SK-N-SH (cell line): ENCODE results near the gene ADGRL4. TPM values are rescaled to one million over a fixed set of nuclear protein-coding genes. Genes with fewer than 3 reads are reported as not detected.

Experiments
- CTCF ChIA-PET: fragments of 300-600, 350-600 bp; formaldehyde crosslinking; extraction: SDS; loops from one replicate; lab custom pipeline; 2021; lab: Yijun Ruan, JAX
- POLR2A ChIA-PET: fragments of 350-600 bp; sonication (Branson Sonifier 250); formaldehyde crosslinking; extraction: SDS; loops from one replicate; lab custom pipeline; 2020; ENCODE audit warnings: antibody characterized with exemption, inconsistent platforms; lab: Yijun Ruan, JAX
- DNase-seq: peaks from one replicate; pipeline ENCODE4 v3.0.0; 2012
- H2AFZ ChIP-seq: fragments of 200-600 bp; sonication (generic); 2 replicates; pipeline ENCODE4 v1.8.1; 2016; ENCODE audit warnings: antibody characterized with exemption, mild to moderate bottlenecking, low read depth
- H3F3A ChIP-seq: fragments of 200-600 bp; sonication (generic); replicated peaks from 2 replicates; pipeline ENCODE3; 2016; ENCODE audit warnings: antibody characterized with exemption, mild to moderate bottlenecking; ENCODE audit not compliant: insufficient read depth
- H3K27ac ChIP-seq, 2 experiments: fragments of 200-500 bp in 1 of 2; fragments of 200-600 bp in 1 of 2; sonication (Bioruptor generic) in 1 of 2; sonication (generic), shearing (Covaris generic) in 1 of 2; 2 replicates each; pipeline versions ENCODE4 v1.5.1 to v1.6.1; 2014 to 2016; ENCODE audit warnings: low read depth in 2 of 2, inconsistent platforms in 1 of 2, low read length in 1 of 2, mild to moderate bottlenecking in 1 of 2, mixed read lengths in 1 of 2
- H3K27me3 ChIP-seq: fragments of 200-600 bp; sonication (generic), shearing (Covaris generic); 2 replicates; pipeline ENCODE4 v1.6.1; 2016; ENCODE audit warnings: mixed run types; ENCODE audit not compliant: insufficient read depth
- H3K36me3 ChIP-seq, 2 experiments: fragments of 200-500 bp in 1 of 2; fragments of 200-600 bp in 1 of 2; sonication (Bioruptor generic) in 1 of 2; sonication (generic) in 1 of 2; replicated peaks in 1 of 2; 2 replicates each; pipeline versions ENCODE3 to v1.5.1; 2014 to 2016; ENCODE audit warnings: low read length in 1 of 2, mild to moderate bottlenecking in 1 of 2; ENCODE audit not compliant: insufficient read depth in 2 of 2, control insufficient read depth in 1 of 2
- H3K4me1 ChIP-seq, 2 experiments: fragments of 200-500 bp in 1 of 2; fragments of 200-600 bp in 1 of 2; sonication (Bioruptor generic) in 1 of 2; sonication (generic), shearing (Covaris generic) in 1 of 2; 2 replicates each; pipeline versions ENCODE4 v1.5.1 to v1.6.1; 2014 to 2016; ENCODE audit warnings: low read depth in 1 of 2, low read length in 1 of 2, mixed run types in 1 of 2; ENCODE audit not compliant: insufficient read depth in 2 of 2, control insufficient read depth in 1 of 2
- H3K4me2 ChIP-seq: fragments of 200-600 bp; sonication (generic), shearing (Covaris generic); 2 replicates; pipeline ENCODE4 v1.6.1; 2017; ENCODE audit warnings: mixed run types
- H3K4me3 ChIP-seq, 2 experiments: fragments of 200-500 bp in 1 of 2; fragments of 200-600 bp in 1 of 2; sonication (Bioruptor generic) in 1 of 2; sonication (generic), shearing (Covaris generic) in 1 of 2; 2 replicates each; pipeline versions ENCODE4 v1.5.1 to v1.8.1; 2014 to 2016; ENCODE audit warnings: low read depth in 2 of 2, inconsistent platforms in 1 of 2, low read length in 1 of 2, mild to moderate bottlenecking in 1 of 2, mixed read lengths in 1 of 2, moderate library complexity in 1 of 2
- H3K79me2 ChIP-seq: fragments of 200-600 bp; sonication (generic); 2 replicates; pipeline ENCODE4 v1.8.1; 2017; ENCODE audit warnings: mild to moderate bottlenecking; ENCODE audit not compliant: insufficient read depth
- H3K9ac ChIP-seq: fragments of 200-600 bp; sonication (generic); 2 replicates; pipeline ENCODE4 v1.6.1; 2017; ENCODE audit warnings: mixed run types
- H3K9me2 ChIP-seq: fragments of 200-600 bp; sonication (generic); 2 replicates; pipeline ENCODE4 v1.6.1; 2017; ENCODE audit warnings: mixed run types
- H3K9me3 ChIP-seq: fragments of 200-600 bp; sonication (generic); 2 replicates; pipeline ENCODE4 v1.6.1; 2017; ENCODE audit warnings: mixed run types, mild to moderate bottlenecking, moderate library complexity
- H4K20me1 ChIP-seq: fragments of 200-600 bp; sonication (generic); 2 replicates; pipeline ENCODE4 v1.6.1; 2017; ENCODE audit warnings: mild to moderate bottlenecking, mixed run types; ENCODE audit not compliant: insufficient read depth
- EP300 ChIP-seq, 2 experiments: IDR thresholded peaks; 2 replicates each; pipeline versions ENCODE4 v1.4.0 to v1.6.1; 2012; ENCODE audit warnings: borderline replicate concordance in 1 of 2, low read depth in 1 of 2, low read length in 1 of 2
- FOXJ3 ChIP-seq: sonication (generic); formaldehyde crosslinking; IDR thresholded peaks from 2 replicates; pipeline ENCODE4 v1.5.1; 2020; ENCODE audit warnings: mild to moderate bottlenecking, missing genetic modification reagents
- GABPA ChIP-seq: IDR thresholded peaks from 2 replicates; pipeline ENCODE4 v1.4.0; 2012; ENCODE audit warnings: low read depth, mild to moderate bottlenecking
- NRF1 ChIP-seq: IDR thresholded peaks from 2 replicates; pipeline ENCODE4 v1.6.1; 2012; ENCODE audit warnings: low read depth, mild to moderate bottlenecking, low read length
- RFX5 ChIP-seq: IDR thresholded peaks from 2 replicates; pipeline ENCODE4 v1.6.1; 2012; ENCODE audit warnings: mild to moderate bottlenecking, improper control_type of control experiment, low read length
- RXRA ChIP-seq: IDR thresholded peaks from 2 replicates; pipeline ENCODE4 v1.4.0; 2012; ENCODE audit warnings: low read depth, mild to moderate bottlenecking, borderline replicate concordance
- WGBS: methylation state at CpG from one replicate; pipeline ENCODE4 v1.1.6; 2017; ENCODE audit warnings: low lambda C conversion rate; 5-methylcytosine and 5-hydroxymethylcytosine counted together
- polyA plus RNA-seq, 3 experiments: library from polyadenylated mRNA; depleted of rRNA; stranded (reverse); fragments of >200 nt; gene quantifications; 2 replicates each; pipeline ENCODE4 v1.2.3, GENCODE V29; 2012
- TF ChIP-seq, protein P1 (sequence below): IDR thresholded peaks from 2 replicates; pipeline ENCODE4 v1.6.1; 2012; ENCODE audit warnings: mild to moderate bottlenecking, low read depth, low read length, moderate library complexity
- TF ChIP-seq, protein P2 (sequence below): IDR thresholded peaks from 2 replicates; pipeline ENCODE4 v1.4.0; 2012; ENCODE audit warnings: low read depth
- TF ChIP-seq, protein P3 (sequence below): fragments of 150-350 bp; IDR thresholded peaks from 2 replicates; pipeline ENCODE4 v1.6.1; 2016; ENCODE audit warnings: mild to moderate bottlenecking, low read depth, low read length
- TF ChIP-seq, protein P4 (sequence below): IDR thresholded peaks from 2 replicates; pipeline ENCODE4 v1.4.0; 2012; ENCODE audit warnings: low read depth, borderline replicate concordance

Gene ADGRL4
- polyA plus RNA-seq, 1 of the 3 experiments (the other 2 are of a cell fraction) = 0.30 TPM

DNA sequence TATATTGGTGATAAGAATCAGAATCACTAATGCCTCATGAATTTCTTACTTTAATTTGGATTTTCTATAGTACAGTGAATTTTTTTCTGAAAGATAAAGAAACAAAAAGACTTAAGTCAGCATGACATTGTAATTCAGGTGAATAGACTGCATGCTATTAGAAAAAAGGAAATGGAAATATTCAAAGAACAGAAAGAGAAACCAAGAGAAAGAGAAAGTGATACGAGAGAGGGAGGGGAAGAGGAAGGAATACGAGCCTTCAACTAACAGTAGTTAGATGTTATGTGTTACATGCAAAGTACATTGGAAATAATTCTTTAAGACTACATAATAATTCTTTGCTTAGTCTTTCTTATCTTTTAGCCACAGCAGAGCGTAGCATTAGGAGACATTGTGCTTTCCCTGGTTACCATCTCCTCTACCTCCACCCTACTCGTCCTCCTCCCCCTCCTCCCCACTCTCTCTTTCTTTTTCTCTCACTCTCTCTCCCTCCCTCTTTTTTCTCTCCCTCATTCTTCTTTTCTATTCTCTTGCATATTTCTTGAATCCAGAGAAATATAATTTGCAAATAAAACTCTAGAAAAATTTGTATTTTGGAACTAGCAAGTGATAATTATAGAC lies 46.4 kb upstream of the ADGRL4 start (continued):
- TF ChIP-seq, protein P1, sequence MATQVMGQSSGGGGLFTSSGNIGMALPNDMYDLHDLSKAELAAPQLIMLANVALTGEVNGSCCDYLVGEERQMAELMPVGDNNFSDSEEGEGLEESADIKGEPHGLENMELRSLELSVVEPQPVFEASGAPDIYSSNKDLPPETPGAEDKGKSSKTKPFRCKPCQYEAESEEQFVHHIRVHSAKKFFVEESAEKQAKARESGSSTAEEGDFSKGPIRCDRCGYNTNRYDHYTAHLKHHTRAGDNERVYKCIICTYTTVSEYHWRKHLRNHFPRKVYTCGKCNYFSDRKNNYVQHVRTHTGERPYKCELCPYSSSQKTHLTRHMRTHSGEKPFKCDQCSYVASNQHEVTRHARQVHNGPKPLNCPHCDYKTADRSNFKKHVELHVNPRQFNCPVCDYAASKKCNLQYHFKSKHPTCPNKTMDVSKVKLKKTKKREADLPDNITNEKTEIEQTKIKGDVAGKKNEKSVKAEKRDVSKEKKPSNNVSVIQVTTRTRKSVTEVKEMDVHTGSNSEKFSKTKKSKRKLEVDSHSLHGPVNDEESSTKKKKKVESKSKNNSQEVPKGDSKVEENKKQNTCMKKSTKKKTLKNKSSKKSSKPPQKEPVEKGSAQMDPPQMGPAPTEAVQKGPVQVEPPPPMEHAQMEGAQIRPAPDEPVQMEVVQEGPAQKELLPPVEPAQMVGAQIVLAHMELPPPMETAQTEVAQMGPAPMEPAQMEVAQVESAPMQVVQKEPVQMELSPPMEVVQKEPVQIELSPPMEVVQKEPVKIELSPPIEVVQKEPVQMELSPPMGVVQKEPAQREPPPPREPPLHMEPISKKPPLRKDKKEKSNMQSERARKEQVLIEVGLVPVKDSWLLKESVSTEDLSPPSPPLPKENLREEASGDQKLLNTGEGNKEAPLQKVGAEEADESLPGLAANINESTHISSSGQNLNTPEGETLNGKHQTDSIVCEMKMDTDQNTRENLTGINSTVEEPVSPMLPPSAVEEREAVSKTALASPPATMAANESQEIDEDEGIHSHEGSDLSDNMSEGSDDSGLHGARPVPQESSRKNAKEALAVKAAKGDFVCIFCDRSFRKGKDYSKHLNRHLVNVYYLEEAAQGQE = no peak
- TF ChIP-seq, protein P2, sequence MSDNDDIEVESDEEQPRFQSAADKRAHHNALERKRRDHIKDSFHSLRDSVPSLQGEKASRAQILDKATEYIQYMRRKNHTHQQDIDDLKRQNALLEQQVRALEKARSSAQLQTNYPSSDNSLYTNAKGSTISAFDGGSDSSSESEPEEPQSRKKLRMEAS = no peak
- no peak for TF ChIP-seq EP300 (IDR thresholded peaks at IDR 0.05; ENCODE audit: borderline replicate concordance in 1 of 2, low read depth in 1 of 2, low read length in 1 of 2)
- TF ChIP-seq NRF1 = no peak

DNA sequence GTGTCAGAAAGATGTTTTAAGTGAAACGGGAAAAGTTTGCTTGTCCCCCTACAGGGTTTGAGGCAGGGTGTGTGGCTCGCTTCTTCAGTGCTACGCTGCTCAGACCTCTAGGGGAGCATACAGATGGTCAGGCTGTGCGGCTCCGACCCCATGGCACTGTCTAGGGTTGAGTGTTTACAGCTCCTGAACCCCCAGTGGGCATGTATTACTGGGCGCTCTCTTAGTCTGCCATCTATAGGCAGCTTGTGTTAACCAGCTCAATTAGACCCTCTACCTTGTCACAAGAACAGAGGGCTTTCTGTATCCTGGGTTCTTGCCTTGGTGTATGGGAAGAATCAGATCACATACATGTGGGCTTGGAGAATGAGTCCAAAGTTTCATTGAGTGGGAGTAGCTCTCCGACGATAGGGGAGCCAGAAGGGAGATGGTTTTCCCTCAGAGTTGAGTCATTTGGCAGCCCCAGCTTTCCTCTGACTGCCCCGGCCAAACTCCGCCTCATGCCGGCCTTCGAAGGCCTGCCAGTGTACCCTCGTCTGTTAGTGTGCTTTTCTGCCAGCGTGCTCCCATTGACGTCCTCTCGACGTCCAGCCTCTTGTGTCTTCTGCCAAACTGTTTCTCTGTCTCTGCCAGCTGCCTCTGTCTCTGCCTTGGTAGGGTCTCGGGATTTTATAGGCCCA lies 38.6 kb upstream of the ADGRL4 start:
- DNase-seq = no peak
- ChIA-PET POLR2A (no interaction called here), CTCF (interaction anchor here (0.6 to 1.7 kb wide), 2 partner anchors 118 to 206 kb away, joined by 3 to 6 read pairs; no protein-coding TSS in a partner anchor)
- no peak overlapping the region for H3K9ac ChIP-seq
- H3K36me3 ChIP-seq = no peaks in the 10 kb centered on the region
- H3K9me2 ChIP-seq = no peaks in the 10 kb centered on the region
- H3K27ac ChIP-seq = no peak overlapping the region
- TF ChIP-seq, protein P3, sequence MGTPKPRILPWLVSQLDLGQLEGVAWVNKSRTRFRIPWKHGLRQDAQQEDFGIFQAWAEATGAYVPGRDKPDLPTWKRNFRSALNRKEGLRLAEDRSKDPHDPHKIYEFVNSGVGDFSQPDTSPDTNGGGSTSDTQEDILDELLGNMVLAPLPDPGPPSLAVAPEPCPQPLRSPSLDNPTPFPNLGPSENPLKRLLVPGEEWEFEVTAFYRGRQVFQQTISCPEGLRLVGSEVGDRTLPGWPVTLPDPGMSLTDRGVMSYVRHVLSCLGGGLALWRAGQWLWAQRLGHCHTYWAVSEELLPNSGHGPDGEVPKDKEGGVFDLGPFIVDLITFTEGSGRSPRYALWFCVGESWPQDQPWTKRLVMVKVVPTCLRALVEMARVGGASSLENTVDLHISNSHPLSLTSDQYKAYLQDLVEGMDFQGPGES = no peak
- TF ChIP-seq GABPA (no peak), RFX5 (no peak), RXRA (no peak), FOXJ3 (CRISPR knock-in tag) (no peak)
- TF ChIP-seq, protein P4, sequence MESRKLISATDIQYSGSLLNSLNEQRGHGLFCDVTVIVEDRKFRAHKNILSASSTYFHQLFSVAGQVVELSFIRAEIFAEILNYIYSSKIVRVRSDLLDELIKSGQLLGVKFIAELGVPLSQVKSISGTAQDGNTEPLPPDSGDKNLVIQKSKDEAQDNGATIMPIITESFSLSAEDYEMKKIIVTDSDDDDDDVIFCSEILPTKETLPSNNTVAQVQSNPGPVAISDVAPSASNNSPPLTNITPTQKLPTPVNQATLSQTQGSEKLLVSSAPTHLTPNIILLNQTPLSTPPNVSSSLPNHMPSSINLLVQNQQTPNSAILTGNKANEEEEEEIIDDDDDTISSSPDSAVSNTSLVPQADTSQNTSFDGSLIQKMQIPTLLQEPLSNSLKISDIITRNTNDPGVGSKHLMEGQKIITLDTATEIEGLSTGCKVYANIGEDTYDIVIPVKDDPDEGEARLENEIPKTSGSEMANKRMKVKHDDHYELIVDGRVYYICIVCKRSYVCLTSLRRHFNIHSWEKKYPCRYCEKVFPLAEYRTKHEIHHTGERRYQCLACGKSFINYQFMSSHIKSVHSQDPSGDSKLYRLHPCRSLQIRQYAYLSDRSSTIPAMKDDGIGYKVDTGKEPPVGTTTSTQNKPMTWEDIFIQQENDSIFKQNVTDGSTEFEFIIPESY = no peak
- TF ChIP-seq, protein P2 = no peak
- no peak overlapping the region for H3K4me3 ChIP-seq
- H4K20me1 ChIP-seq = no peaks in the 10 kb centered on the region
- H2AFZ ChIP-seq = no peak overlapping the region
- no peaks in the 10 kb centered on the region for H3K79me2 ChIP-seq
- no peak overlapping the region for H3K4me2 ChIP-seq
- peaks cover 23% of the 10 kb centered on the region for H3F3A ChIP-seq
- 90% methylated on average over 16 of the region's 18 CpGs for WGBS
- no peaks in the 10 kb centered on the region for H3K9me3 ChIP-seq
- peaks cover 0 to 9% of the 10 kb centered on the region in 2 experiments; a peak in 2 of 4 replicates for H3K4me1 ChIP-seq
- no peaks in the 10 kb centered on the region for H3K27me3 ChIP-seq
